Cardiac septum (tissue), 1 donor: ENCODE measurements around the gene UCP3. TPM values are rescaled to one million over a fixed set of nuclear protein-coding genes. Genes with fewer than 3 reads are reported as not detected.
"Not testable (repeated sequence)": the region's sequence is repeated elsewhere in the genome, so short reads cannot be mapped to it uniquely, and the experiment has no call there.

ENCODE experiments used
- DNase-seq: peaks from one replicate; pipeline ENCODE4 v3.0.0-alpha.2; 2020; ENCODE audit warnings: low spot score
- intact Hi-C: fragments of 100-400 bp; cut with DNase I; formaldehyde crosslinking; loops from one replicate; pipeline ENCODE4 v1.14.0; 2022
- total RNA-seq: library from RNA; stranded (reverse); fragmentation: NEBNext Ultra II Directional; extraction: Animal tissue kit (Norgen Biotek cat#: 25700); gene quantifications from one replicate; pipeline ENCODE4 v1.2.1, GENCODE V29; 2021
- donor health status: DM: no; HTN: no; CAD: no.

Gene UCP3
- total RNA-seq, 1 donor from 2014 or later: 0.54 TPM

- no peak for DNase-seq
- intact Hi-C loops: no loop called here
Measured at GRCh38 chr11:74004759-74005615, 3.9 kb downstream of the UCP3 start.

GRCh38 chr11:74004046-74004695 lies 4.7 kb downstream of the UCP3 start:
- intact Hi-C loops: no loop called here
- DNase-seq: no peak

- DNase-seq: no peak
- intact Hi-C loops: no loop called here
Measured at GRCh38 chr11:74002832-74003231, 6.1 kb downstream of the UCP3 start.

GRCh38 chr11:74001822-74002286 lies 7.0 kb downstream of the UCP3 start:
- intact Hi-C loops: no loop called here
- no peak for DNase-seq

- intact Hi-C loops: no loop called here
- no peak for DNase-seq
Measured at GRCh38 chr11:74000307-74001133, 8.4 kb downstream of the UCP3 start.

GRCh38 chr11:73999581-74000306 lies 9.1 kb downstream of the UCP3 start:
- no peak for DNase-seq
- intact Hi-C loops: no loop called here

- DNase-seq: no peak
Measured at GRCh38 chr11:73998846-73999575, 9.9 kb downstream of the UCP3 start.

GRCh38 chr11:73997120-73997770 lies 11.6 kb downstream of the UCP3 start:
- intact Hi-C loops: no loop called here
- DNase-seq: no peak

More at GRCh38 chr11:73998846-73999575, 9.9 kb downstream of the UCP3 start:
- intact Hi-C loops: no loop called here

GRCh38 chr11:73996161-73996747 lies 12.6 kb downstream of the UCP3 start:
- no peak for DNase-seq
- intact Hi-C loops: no loop called here

GRCh38 chr11:73995731-73996130 lies 13.2 kb downstream of the UCP3 start:
- intact Hi-C loops: no loop called here

GRCh38 chr11:73995247-73995646 lies 13.6 kb downstream of the UCP3 start:
- no peak for DNase-seq
- intact Hi-C loops: no loop called here

More at GRCh38 chr11:73995731-73996130, 13.2 kb downstream of the UCP3 start:
- no peak for DNase-seq

GRCh38 chr11:73991471-73992006 lies 17.3 kb downstream of the UCP3 start:
- DNase-seq: peak; percentile 38
- intact Hi-C loops: no loop called here

GRCh38 chr11:73990730-73991129 lies 18.2 kb downstream of the UCP3 start:
- intact Hi-C loops: no loop called here

GRCh38 chr11:73989156-73989555 lies 19.7 kb downstream of the UCP3 start:
- intact Hi-C loops: no loop called here
- DNase-seq: no peak

More at GRCh38 chr11:73990730-73991129, 18.2 kb downstream of the UCP3 start:
- no peak for DNase-seq

GRCh38 chr11:73988227-73988626 lies 20.7 kb downstream of the UCP3 start:
- DNase-seq: peak; percentile 4
- intact Hi-C loops: no loop called here

GRCh38 chr11:73985661-73986060 lies 23.2 kb downstream of the UCP3 start:
- DNase-seq: peak; percentile 5

GRCh38 chr11:73983741-73984538 lies 24.9 kb downstream of the UCP3 start:
- intact Hi-C loops: loop anchor here (5.0 kb wide), 1 partner anchor 33 kb away; no protein-coding TSS in a partner anchor
- no peak for DNase-seq

More at GRCh38 chr11:73985661-73986060, 23.2 kb downstream of the UCP3 start:
- intact Hi-C loops: not testable (repeated sequence)
